Coronary artery (tissue), 2 donors: Measurements from ENCODE around the gene TASOR.

Experiments used
- DNase-seq: peaks from one replicate; pipeline ENCODE4 v3.0.0-alpha.2; 2017; ENCODE audit warnings: low spot score
- H3K27ac ChIP-seq, 2 donors: fragments of 200-600 bp; sonication (generic); one replicate each; pipeline ENCODE4 v1.5.1; 2016 to 2019
- H3K4me3 ChIP-seq: fragments of 200-600 bp; sonication (generic); 2 replicates; pipeline ENCODE4 v1.5.1; 2016; ENCODE audit warnings: mild to moderate bottlenecking, moderate library complexity
- CTCF ChIP-seq: fragments of 200-600 bp; sonication (generic); IDR thresholded peaks from one replicate; pipeline ENCODE4 v1.5.1; 2019; ENCODE audit warnings: antibody characterized with exemption

Gene TASOR

GRCh38 chr3:56680054-56680580 lies 2.9 kb downstream of the TASOR start:
- DNase-seq: no peak
- Histone ChIP-seq H3K4me3 (no peak overlapping the region), H3K27ac (no peak overlapping the region)
- TF ChIP-seq CTCF: no peak

DNA sequence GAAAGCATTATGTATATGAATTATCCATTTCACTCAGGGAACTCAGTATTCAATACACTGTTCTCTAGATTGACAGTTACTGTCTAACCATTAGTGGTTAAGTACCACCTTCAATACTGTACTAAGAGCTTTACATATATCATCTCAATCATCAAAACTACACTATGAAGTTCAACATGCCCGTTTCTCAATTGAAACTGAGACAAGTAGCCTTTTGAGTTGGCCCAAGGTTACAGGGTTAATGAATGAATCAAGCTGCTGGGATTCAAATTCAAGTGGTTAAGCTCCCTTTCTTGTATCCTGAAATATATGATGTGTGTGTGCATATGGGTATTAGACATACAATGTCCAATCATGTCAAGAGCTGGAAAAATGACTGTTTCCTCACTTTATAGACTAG lies 5.8 kb downstream of the TASOR start:
- TF ChIP-seq CTCF: no peak
- Histone ChIP-seq H3K4me3 (no peak overlapping the region), H3K27ac (no peak overlapping the region)
- DNase-seq: no peak

GRCh38 chr3:56673781-56674457 lies 9.1 kb downstream of the TASOR start:
- no peak for DNase-seq
- no peak for TF ChIP-seq CTCF
- Histone ChIP-seq H3K27ac (no peak overlapping the region), H3K4me3 (no peak overlapping the region)

DNA sequence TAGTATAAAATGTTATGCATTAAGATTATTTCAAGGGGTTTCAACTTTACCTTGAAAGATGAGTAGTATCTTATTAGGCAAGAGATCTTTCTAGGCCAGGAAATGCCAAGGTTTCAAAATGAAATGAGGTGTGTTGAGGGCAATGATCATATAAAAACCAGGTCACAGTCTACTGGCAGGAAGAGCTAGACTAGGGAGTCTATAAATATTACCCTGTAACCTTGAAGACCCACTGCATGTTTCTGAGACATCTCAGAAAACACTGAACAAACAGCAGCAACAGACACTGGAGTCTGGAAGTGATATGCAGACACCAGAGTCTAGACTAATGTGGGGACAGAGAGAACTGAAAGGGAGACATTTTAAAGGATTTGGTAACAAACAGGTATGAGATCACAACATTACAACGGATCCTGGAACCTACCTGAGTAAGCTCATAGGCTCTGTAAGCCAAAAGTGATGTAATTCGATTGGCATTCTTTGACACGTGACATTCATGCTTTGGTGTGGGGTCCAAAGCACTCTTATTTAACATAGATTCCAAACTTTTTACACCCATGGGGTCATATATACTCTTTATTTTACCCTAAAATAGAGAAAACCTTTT lies 15.0 kb downstream of the TASOR start:
- TF ChIP-seq CTCF: no peak

GRCh38 chr3:56664823-56665222 lies 18.2 kb downstream of the TASOR start:
- Histone ChIP-seq H3K27ac (no peak overlapping the region), H3K4me3 (no peak overlapping the region)
- DNase-seq: no peak
- no peak for TF ChIP-seq CTCF

More for the DNA sequence above, 15.0 kb downstream of the TASOR start:
- Histone ChIP-seq H3K27ac (no peak overlapping the region), H3K4me3 (no peak overlapping the region)
- DNase-seq: no peak

GRCh38 chr3:56655709-56656108 lies 27.4 kb downstream of the TASOR start:
- Histone ChIP-seq H3K4me3 (no peak overlapping the region), H3K27ac (no peak overlapping the region)
- no peak for DNase-seq
- no peak for TF ChIP-seq CTCF

GRCh38 chr3:56654460-56654859 lies 28.6 kb downstream of the TASOR start:
- no peak for DNase-seq
- TF ChIP-seq CTCF: no peak
- Histone ChIP-seq H3K27ac (no peak overlapping the region), H3K4me3 (no peak overlapping the region)
